ENCODE results near the gene SORCS1. TPM values are rescaled to one million over a fixed set of nuclear protein-coding genes. Genes with fewer than 3 reads are reported as not detected.

The SORCS1 gene
- total RNA-seq, 4 donors from 2014 or later, result 34.3 to 85.0 (median 49.3) TPM

DNA sequence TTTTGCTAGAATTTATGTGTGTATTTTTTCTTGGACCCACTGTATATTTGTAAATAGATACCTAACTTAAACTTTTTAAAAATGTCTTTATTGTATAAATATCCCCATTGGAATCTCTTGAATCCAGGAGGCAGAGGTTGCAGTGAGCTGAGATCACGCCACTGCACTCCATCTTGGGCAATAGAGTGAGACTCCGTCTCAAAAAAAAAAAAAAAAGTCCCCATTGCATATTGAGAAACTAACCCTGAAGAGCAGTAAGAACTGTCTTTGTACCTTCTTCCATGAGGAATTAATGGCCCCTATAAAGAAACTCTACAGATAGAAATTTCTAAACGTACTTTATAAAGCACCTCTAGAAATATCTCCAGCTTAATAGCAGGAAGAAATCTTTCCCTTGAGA lies 504.0 kb downstream of the SORCS1 start:
- Histone ChIP-seq H3K4me3 (no peak overlapping the region), H3K27ac (no peak overlapping the region), H3K36me3 (peaks cover 0 to 13% (median 0%) of the 10 kb centered on the region in 3 donors), H3K9me3 (peaks cover 0 to 8% (median 0%) of the 10 kb centered on the region in 4 donors), H3K4me1 (no peaks in the 10 kb centered on the region), H3K27me3 (no peaks in the 10 kb centered on the region)
- 65 to 74% methylated on average over 3 of the region's 3 CpGs for WGBS, 2 donors
- no peak for TF ChIP-seq EP300 (IDR thresholded peaks at IDR 0.05)
- no peak for TF ChIP-seq CTCF (IDR thresholded peaks at IDR 0.05)
- DNase-seq (ENCODE audit: low spot score in 2 of 2), result no peak

- WGBS, 2 donors, result 71 to 77% methylated on average over 3 of the region's 3 CpGs
- TF ChIP-seq CTCF (IDR thresholded peaks at IDR 0.05) (no peak), EP300 (IDR thresholded peaks at IDR 0.05) (no peak), POLR2A (IDR thresholded peaks at IDR 0.05) (no peak)
- Histone ChIP-seq H3K9me3 (no peaks in the 10 kb centered on the region), H3K27ac (no peak overlapping the region), H3K36me3 (no peaks in the 10 kb centered on the region), H3K4me3 (no peak overlapping the region), H3K4me1 (no peaks in the 10 kb centered on the region), H3K27me3 (no peaks in the 10 kb centered on the region)
- DNase-seq (ENCODE audit: low spot score in 2 of 2), result no peak
Measured at GRCh38 chr10:106655636-106656035, 508.9 kb downstream of the SORCS1 start.

- Histone ChIP-seq H3K4me3 (no peak overlapping the region), H3K27ac (no peak overlapping the region), H3K36me3 (no peaks in the 10 kb centered on the region), H3K27me3 (no peaks in the 10 kb centered on the region), H3K9me3 (no peaks in the 10 kb centered on the region), H3K4me1 (no peaks in the 10 kb centered on the region)
- no peak for DNase-seq (ENCODE audit: low spot score in 2 of 2)
- no peak for TF ChIP-seq CTCF (IDR thresholded peaks at IDR 0.05)
- no peak for TF ChIP-seq POLR2A (IDR thresholded peaks at IDR 0.05)
- no peak for TF ChIP-seq EP300 (IDR thresholded peaks at IDR 0.05)
Measured at GRCh38 chr10:106655165-106655564, 509.3 kb downstream of the SORCS1 start.

DNA sequence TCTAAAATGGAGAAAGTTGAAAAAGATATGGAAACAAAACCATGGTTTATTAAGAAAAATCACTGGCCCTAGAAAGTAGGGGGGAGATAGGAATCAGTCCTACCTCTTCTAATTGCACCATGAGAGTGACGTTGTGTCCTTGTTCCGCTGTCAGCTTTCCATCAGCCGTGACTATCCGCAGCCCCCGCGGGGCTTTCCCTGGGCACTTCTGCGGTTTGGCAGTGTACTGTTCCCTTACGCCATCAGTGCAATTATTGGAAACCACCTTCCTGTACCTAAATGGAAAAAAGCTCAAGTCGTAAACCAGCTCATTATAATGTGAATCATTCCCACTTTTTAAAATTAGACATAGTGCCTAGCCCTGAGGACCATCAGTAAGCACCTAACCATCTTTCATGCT lies 512.2 kb downstream of the SORCS1 start:
- Histone ChIP-seq H3K4me1 (no peaks in the 10 kb centered on the region), H3K36me3 (no peaks in the 10 kb centered on the region), H3K27me3 (no peaks in the 10 kb centered on the region), H3K27ac (no peak overlapping the region), H3K9me3 (no peaks in the 10 kb centered on the region), H3K4me3 (no peak overlapping the region)
- TF ChIP-seq EP300 (IDR thresholded peaks at IDR 0.05), result no peak
- TF ChIP-seq CTCF (IDR thresholded peaks at IDR 0.05), result no peak
- TF ChIP-seq POLR2A (IDR thresholded peaks at IDR 0.05), result no peak
- WGBS, 2 donors, result 91 to 95% methylated on average over 9 of the region's 9 CpGs
- no peak for DNase-seq (ENCODE audit: low spot score in 2 of 2)

DNA sequence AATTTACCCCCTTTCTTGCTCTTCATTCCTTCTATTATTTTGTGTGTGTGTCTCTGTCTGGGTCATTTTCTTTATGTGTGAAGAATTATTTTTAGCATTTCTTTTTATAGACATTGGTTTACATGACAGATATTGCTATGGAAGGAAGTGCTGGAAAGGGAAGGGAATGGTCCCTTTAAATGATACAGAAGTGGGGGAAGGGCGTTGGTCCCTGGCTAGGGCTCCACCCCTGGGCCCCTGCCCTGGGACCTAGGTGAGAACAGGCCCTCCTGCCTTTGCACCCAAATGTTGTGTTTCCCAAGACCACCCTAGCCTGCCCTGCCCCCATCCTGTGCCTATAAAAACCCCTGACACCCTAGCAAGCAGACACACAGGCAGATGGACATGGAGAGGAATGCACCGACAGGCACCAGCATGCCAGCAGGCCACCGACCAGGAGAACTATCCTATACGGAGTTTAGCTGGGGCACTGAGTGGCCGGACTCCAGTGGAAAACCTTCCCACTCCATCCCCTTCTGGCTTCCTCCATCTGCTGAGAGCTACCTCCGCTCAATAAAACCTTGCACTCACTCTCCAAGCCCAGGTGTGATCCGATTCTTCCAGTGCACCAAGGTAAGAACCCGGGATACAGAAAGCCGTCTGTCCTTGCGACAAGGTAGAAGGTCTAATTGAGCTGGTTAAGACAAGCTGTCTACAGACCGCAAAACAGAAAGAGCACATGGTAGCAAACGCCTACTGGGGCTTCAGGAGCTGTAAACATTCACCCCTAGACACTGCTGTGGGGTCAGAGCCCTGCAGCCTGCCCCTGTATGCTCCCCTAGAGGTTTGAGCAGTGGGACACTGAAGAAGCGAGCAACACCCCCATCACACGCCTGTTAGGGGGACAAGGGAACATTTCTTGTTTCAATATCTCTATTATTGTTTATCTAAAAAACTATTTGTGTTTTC lies 515.7 kb downstream of the SORCS1 start:
- TF ChIP-seq EP300 (IDR thresholded peaks at IDR 0.05) (no peak), CTCF (IDR thresholded peaks at IDR 0.05) (no peak), POLR2A (IDR thresholded peaks at IDR 0.05) (no peak)
- Histone ChIP-seq H3K4me1 (no peaks in the 10 kb centered on the region), H3K27me3 (no peaks in the 10 kb centered on the region), H3K36me3 (no peaks in the 10 kb centered on the region), H3K4me3 (no peak overlapping the region), H3K9me3 (no peaks in the 10 kb centered on the region), H3K27ac (no peak overlapping the region)
- DNase-seq (ENCODE audit: low spot score in 2 of 2), result no peak
- WGBS, 2 donors, result 76 to 87% methylated on average over 14 of the region's 14 CpGs

All from tibial nerve (tissue), 4 donors.